DMS53 treated with DMSO at 0.1 percent for 48 hours (cell line): ENCODE measurements around the gene MAP4K1.
"Not testable (repeated sequence)": the region's sequence is repeated elsewhere in the genome, so short reads cannot be mapped to it uniquely, and the experiment has no call there.

Source experiments
- DNase-seq: peaks from one replicate; lab custom pipeline; 2025; ENCODE audit not compliant: unreplicated experiment; lab: John Stamatoyannopoulos, UW

MAP4K1 gene

DNA sequence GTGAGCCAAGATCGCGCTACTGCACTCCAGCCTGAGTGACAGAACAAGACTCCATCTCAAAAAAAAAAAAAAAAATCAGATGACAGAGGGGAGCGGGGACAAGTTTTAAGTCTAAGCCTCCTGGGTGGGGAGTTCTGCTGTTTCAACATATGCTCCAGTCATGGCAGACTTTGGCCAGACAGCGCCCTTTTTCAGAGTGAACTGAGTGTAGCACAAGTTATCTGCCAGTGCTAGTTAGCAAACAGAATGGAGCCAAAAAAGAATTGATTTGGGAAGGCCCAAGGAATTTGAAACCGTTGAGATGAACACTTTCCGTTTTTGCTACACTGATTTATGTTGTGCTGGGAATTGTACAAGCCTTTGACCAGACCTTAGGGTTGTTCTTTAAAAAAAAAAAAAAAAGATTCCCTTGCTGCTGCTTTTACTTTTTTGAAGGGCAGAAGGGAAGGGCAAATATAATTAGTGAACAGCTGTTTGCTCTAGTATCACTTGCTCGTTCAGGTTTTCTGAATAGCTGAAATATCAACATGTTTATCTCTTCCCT is 35.3 kb upstream of the MAP4K1 start:
- DNase-seq, result no peak

- DNase-seq, result no peak
These were observed 33.3 kb upstream of the MAP4K1 start for GRCh38 chr19:38650911-38651584.

DNA sequence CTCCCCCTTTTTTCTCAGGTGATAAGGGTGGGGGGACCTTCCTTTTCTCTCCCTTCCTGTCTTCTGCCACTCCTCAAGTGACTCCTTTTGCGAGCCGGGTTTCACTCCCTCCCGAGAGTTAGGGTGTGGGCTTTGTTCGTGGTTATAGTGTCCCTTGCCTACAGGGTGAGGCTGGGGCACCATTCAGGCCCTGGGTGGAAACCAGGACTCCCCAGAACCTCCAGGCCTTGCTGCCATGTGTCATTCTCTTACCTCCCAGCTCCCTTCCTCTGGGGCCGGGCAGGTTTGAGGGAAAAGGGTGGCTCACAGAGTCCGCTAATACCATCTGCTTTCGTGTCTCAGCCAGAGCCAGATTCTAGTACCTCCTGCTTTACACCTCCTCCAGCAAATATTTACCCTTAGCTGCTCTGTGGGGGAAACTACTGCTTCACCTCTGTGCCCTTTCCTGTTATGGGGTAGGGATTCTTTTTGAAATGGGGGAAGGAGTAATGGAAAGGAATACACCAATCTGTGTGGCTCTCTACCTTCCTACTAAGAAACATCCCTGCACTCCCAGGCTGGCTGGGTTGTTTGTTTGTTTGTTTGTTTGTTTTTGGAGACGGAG is 32.5 kb upstream of the MAP4K1 start:
- no peak for DNase-seq

DNA sequence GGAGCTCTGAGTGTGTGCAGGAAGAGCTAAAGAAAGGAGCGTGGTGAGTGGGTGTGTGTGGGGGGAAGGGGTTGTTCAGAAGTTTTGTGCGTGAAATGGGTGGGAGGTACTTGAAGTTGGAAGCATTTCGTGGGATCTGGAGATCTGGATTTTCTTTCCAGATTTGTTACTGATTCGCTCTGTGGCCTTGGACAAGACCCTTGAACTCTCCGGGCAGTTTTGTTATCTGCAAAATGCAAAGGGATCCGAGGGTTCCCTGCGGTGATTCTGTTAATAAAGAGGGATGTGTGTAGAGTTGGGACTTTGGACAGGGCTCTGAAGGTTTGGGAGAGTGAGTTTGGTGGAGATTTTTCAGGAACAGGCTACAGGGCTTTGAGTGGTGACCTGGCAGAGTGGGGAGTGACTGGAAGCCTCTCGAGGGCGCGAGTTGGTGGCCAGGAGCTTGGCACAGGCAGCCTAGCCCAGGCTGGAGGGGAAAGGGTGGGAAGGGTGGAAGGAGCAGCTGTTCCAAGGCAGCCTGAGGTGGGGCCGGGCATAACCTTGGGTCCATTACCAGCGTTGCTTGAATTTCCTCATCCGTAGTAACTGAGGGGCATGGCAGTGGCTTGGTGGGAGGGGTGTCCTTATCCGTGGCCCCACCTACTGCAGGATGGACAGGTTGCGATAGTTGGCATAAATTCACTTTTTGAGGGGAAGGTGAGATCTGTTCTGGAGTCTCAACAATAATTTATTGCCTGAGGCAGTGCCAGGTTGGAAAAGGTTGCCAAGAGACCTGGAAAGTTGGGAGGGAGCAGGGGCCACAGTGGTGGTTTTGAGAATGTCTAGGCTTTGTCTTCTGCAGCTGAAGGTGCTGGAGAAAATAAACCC is 31.8 kb upstream of the MAP4K1 start:
- no peak for DNase-seq

DNA sequence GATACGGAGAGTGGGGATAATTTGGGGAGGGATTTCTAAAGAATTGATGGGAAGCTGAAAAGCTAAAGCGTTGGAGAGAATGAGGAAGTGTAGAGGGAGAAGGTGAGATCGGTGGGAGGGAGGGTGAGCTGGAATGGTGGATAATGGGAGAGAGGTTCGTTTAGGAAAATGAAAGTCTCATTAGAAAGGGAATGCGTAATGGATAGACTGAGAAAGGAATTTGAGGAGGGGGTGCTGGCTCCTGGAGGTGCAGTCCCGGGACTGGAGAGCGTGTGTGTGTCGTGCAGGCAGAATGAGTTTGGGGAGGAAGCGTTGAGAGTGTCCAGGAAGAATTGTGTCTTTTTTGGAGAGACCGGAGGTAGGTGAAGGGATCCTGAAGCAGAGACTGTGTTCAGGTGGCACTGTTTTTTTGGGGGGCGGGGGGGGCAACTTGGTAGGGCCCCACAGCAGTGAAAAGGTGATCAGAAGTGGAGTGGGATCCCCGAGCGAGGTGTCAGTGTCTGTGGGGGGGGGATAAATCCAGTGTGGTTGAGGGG is 31.1 kb upstream of the MAP4K1 start:
- DNase-seq, result no peak

- no peak for DNase-seq
These were observed 30.4 kb upstream of the MAP4K1 start for GRCh38 chr19:38647966-38648768.

- DNase-seq, result peak; percentile 97
These were observed 29.7 kb upstream of the MAP4K1 start, which contains the start of gene ACTN4 for GRCh38 chr19:38647368-38647965. ACTN4 (plus strand) TSS chr19:38647649; CDS start chr19:38647746, 97 bp downstream.

- no peak for DNase-seq
These were observed 27.0 kb upstream of the MAP4K1 start for GRCh38 chr19:38644719-38645118.

DNA sequence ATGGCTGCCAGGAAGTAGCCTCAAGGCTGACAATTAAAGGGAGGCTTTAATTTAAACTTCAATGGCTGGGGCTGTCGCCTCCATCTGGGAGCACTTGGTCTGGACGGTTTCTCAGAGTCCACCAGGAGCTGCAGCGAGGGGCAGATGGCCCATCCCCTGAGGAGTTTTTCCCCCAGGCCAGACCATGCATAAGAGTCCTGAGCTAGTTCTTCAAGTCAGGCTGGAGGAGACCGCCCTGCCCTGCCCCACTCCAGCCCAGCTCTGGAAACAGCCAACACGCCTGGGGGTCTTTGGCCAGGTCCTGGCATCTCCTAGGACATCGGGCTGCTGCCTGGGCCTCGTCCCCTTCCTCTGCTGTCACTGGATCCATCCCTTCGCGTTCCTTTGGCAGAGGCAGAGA is 24.4 kb upstream of the MAP4K1 start:
- no peak for DNase-seq

DNA sequence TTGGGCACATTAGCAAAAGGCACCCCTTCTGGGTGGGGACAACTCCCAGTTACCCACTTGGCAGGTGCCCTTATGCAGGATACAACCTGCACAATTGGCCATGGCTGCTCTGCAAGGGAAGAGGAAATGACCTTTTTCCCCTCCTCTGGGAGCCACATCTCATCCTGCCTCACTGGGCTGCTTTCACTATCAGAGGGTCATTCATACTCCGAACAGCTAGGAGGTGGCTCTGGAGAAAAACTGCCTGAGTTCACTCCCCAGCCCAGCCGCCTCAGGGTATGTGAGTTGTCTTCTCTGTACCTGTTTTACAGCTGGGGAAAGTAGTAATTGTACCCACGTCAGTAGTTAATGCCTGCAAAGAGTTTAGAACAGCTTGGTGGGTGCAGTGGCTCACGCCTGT is 22.6 kb upstream of the MAP4K1 start:
- no peak for DNase-seq

DNA sequence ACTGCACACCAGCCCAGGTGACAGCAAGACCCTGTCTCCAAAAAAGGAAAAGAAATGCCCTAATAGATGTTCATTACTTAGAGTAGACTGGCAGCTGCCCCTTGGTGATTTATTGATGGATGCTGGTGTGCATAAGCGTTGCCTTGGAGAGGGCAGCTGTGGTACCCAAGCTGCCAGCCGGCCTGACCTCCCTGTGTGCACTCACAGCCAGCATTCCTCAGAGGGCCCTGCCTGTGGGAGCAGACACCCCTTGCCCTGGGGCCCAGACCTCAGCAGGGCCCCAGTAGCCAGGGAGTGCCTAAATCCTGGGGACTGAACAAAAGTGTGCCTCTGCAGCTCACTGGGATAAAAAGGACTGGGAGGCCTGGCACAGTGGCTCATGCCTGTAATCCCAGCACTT is 21.9 kb upstream of the MAP4K1 start:
- DNase-seq, result no peak

DNA sequence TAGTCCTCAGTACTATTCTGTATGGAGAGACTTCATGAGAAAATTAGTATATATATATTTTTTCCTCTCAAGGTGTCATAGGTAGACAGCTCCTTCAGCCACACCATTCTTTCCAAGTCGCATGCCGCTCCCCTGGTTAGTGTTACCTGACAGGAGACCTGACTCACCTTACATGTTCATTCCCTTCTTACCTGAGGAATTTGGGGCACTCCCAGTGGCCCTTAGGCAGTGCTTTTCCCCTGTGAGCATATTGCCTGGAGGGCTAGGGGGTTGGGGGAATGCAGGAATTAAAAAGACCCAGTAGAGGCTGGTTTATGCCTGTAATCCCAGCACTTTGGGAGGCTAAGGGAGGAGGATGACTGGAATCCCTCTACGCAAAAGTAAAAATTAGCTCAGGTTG is 20.7 kb upstream of the MAP4K1 start:
- DNase-seq, result no peak

DNA sequence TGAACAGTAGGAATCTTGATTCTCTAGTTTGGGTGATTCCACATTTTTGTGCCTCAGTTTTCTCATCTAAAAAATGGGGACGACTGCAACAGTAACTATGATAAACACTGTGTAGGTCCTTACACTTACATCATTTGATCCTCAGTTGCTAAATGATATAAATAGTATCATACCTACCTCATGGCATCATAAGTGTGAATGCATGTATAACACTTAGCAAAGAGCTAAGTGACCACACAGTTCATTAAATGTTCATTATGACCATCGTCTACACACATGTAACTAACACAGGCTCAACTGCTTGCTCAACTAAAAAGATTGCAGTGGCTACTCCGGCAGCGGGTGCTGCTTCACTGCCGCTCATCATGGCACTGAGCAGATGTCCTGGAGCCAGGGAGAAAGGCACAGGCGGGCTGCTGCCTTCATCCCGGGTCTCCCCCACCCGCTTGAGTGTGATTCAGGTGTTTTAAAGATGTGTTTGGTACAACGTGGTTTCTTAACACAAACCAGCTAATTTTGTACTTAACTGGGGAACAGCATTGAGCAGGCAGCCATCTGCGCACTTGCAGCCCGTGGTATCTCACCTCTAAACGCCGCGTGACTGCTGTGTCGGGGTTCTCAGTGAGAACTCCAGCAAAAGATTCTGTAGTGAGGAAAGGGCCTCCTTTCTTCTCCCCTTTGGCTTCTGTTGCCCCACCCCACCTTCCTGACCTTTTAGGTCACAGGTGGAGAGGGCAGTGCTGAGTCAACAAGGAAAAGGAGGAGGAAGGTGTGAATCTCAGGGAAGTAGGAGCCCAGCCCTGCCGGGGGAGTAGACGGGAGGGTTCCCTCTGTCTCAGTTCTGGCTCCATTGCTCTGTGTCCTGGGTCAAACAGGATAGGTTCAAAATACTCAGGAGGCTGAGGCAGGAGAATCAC is 18.0 kb upstream of the MAP4K1 start:
- DNase-seq, result no peak

- DNase-seq, result peak; percentile 52
These were observed 17.2 kb upstream of the MAP4K1 start for GRCh38 chr19:38634757-38635482.

DNA sequence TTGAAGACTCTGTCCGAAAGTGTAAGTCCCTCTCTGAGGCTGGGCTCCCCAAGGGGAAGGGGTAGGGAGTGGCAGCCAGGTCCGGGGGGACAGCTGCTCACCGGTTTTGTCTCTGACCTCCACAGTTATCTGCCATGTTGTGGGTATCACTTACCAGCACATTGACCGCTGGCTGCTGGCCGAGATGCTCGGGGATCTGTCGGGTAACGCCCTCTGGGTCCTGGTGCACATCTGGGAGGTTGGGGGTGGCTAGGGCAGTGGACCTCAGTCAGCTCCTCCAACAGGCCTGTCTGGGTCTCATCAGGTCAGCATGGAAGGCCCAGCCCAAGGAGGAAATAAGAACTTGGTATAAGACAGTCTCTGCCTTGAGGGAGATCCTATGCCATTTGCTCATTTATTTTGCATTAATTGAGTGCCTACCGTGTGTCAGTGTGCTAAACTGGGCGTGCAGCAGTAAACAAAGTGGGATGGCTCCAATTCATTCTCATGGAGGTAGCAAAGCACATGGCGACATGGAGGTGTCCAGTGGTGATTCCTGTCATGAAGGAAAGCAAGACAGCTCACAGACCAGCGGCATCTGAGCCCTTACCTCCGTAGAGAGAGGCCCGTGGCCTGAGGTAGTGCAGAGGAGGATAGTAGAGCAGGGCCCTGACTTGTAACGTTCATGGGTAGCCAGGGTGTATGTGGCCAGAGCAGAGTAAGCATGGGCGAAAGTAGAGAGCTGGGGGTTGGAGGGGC is 14.9 kb upstream of the MAP4K1 start:
- DNase-seq, result no peak

DNA sequence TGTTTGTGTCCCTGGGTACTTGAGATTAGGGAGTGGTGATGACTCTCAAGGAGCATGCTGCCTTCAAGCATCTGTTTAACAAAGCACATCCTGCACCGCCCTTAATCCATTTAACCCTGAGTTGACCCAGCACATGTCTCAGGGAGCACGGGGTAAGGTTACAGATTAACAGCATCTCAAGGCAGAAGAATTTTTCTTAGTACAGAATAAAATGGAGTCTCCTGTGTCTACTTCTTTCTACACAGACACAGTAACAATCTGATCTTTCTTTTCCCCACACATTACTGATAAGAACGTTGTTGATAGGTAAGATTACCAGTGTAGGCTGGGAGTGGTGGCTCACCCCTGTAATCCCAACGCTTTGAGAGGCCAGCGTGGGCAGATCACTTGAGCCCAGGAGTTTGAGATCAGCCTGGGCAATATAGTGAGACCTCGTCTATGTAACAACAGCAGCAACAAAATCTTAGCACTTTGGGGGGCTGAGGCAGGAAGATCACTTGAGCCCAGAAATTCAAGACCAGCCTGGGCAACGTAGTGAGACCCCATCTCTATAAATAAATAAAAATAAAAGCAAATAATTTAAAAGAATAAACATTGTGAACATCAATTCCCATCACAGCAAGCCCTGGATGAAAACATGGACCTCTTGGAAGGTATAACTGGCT is 14.2 kb upstream of the MAP4K1 start:
- not testable (repeated sequence) for DNase-seq

- DNase-seq, result not testable (repeated sequence)
These were observed 13.5 kb upstream of the MAP4K1 start for GRCh38 chr19:38631301-38631700.
